HCT116 (cell line): ENCODE data around the gene CEACAM1. TPM values are rescaled to one million over a fixed set of nuclear protein-coding genes. Genes with fewer than 3 reads are reported as not detected.

ENCODE experiments used
- ATAC-seq: fragments of 200-7000 bp; cut with Tn5 transposase; 2 replicates; pipeline ENCODE4 v1.9.1; 2020; ENCODE audit warnings: mild to moderate bottlenecking, moderate library complexity
- BruUV-seq: library from RNA; stranded (reverse); fragments of 400-500 nt; replicated peaks from 2 replicates; lab custom pipeline; 2021; lab: Mats Ljungman, UMichigan
- CTCF ChIA-PET: fragments of 300-600 bp; sonication (Branson Sonifier 250); formaldehyde crosslinking; loops from one replicate; lab custom pipeline; 2021; ENCODE audit warnings: antibody characterized with exemption; lab: Charles Lee
- POLR2A ChIA-PET: fragments of 300-600, 350-600 bp; sonication (Branson Sonifier 250); formaldehyde crosslinking; loops from one replicate; lab custom pipeline; 2021; ENCODE audit warnings: antibody characterized with exemption; lab: Charles Lee
- RAD21 ChIA-PET, 2 experiments: fragments of 300-600 bp; sonication (Branson Sonifier 250); formaldehyde crosslinking; loops; one replicate each; lab custom pipeline; 2023; ENCODE audit warnings: low total read pairs in 2 of 2; ENCODE audit not compliant: uncharacterized antibody in 2 of 2, unreplicated experiment in 2 of 2, low non-redundant PET in 1 of 2; lab: Charles Lee
- DNase-seq: peaks from one replicate; pipeline ENCODE4 v3.0.0-alpha.2; 2010; ENCODE audit warnings: low read depth, low spot score
- H2AFZ ChIP-seq: fragments of 200-600 bp; shearing (Covaris generic), sonication (generic); 2 replicates; pipeline ENCODE4 v1.6.1; 2017; ENCODE audit warnings: low read depth, mixed run types, mixed read lengths, antibody characterized with exemption, low read length; ENCODE audit not compliant: poor library complexity, severe bottlenecking
- H3K27ac ChIP-seq: 2 replicates; pipeline ENCODE4 v1.5.1; 2012; ENCODE audit warnings: low read depth, low read length
- H3K27me3 ChIP-seq: fragments of 200-600 bp; sonication (generic); 2 replicates; pipeline ENCODE4 v1.6.1; 2016; ENCODE audit warnings: mixed run types, low read length, mixed read lengths; ENCODE audit not compliant: insufficient read depth
- H3K36me3 ChIP-seq, 2 experiments: fragments of 200-500 bp in 1 of 2; fragments of 200-600 bp in 1 of 2; sonication (Bioruptor generic) in 1 of 2; sonication (generic) in 1 of 2; 2 replicates each; pipeline versions ENCODE4 v1.5.1 to v1.6.1; 2014 to 2016; ENCODE audit warnings: low read length in 2 of 2, inconsistent platforms in 1 of 2, mixed read lengths in 1 of 2, mixed run types in 1 of 2; ENCODE audit not compliant: insufficient read depth in 2 of 2, control insufficient read depth in 1 of 2
- H3K4me1 ChIP-seq, 2 experiments: fragments of 200-600 bp in 1 of 2; sonication (generic) in 1 of 2; 2 replicates each; pipeline versions ENCODE4 v1.5.1 to v1.6.1; 2012 to 2017; ENCODE audit warnings: low read length in 2 of 2, inconsistent platforms in 1 of 2, mild to moderate bottlenecking in 1 of 2, mixed read lengths in 1 of 2, mixed run types in 1 of 2, moderate library complexity in 1 of 2; ENCODE audit not compliant: insufficient read depth in 2 of 2, control insufficient read depth in 1 of 2
- H3K4me2 ChIP-seq: fragments of 200-600 bp; sonication (generic); 2 replicates; pipeline ENCODE4 v1.6.1; 2017; ENCODE audit warnings: mixed run types, low read length, mixed read lengths
- H3K4me3 ChIP-seq, 2 experiments: fragments of 200-600 bp in 1 of 2; sonication (generic) in 1 of 2; replicated peaks in 1 of 2; 2 replicates each; pipeline ENCODE4 v1.5.1; 2011 to 2016; ENCODE audit warnings: low read length in 2 of 2, control low read depth in 1 of 2, low read depth in 1 of 2, mild to moderate bottlenecking in 1 of 2, mixed read lengths in 1 of 2, mixed run types in 1 of 2
- H3K79me2 ChIP-seq: fragments of 200-600 bp; sonication (generic); 2 replicates; pipeline ENCODE4 v1.6.1; 2017; ENCODE audit warnings: mild to moderate bottlenecking, mixed run types, low read length, moderate library complexity, mixed read lengths; ENCODE audit not compliant: insufficient read depth
- H3K9ac ChIP-seq: fragments of 200-600 bp; sonication (generic); 2 replicates; pipeline ENCODE4 v1.6.1; 2016; ENCODE audit warnings: low read length, mixed read lengths
- H3K9me2 ChIP-seq: fragments of 200-600 bp; sonication (generic), shearing (Covaris generic); 2 replicates; pipeline ENCODE4 v1.6.1; 2017; ENCODE audit warnings: mixed run types, mild to moderate bottlenecking, moderate library complexity; ENCODE audit not compliant: insufficient read depth
- H3K9me3 ChIP-seq, 2 experiments: fragments of 200-500 bp in 1 of 2; fragments of 200-600 bp in 1 of 2; sonication (Bioruptor generic) in 1 of 2; sonication (generic) in 1 of 2; 2 replicates each; pipeline ENCODE4 v1.6.1; 2014 to 2017; ENCODE audit warnings: low read length in 2 of 2, mixed read lengths in 2 of 2, inconsistent platforms in 1 of 2, low read depth in 1 of 2, mild to moderate bottlenecking in 1 of 2, mixed run types in 1 of 2, moderate library complexity in 1 of 2; ENCODE audit not compliant: control insufficient read depth in 1 of 2, insufficient read depth in 1 of 2
- H4K20me1 ChIP-seq: fragments of 200-600 bp; sonication (generic), shearing (Covaris generic); 2 replicates; pipeline ENCODE4 v1.6.1; 2017; ENCODE audit warnings: mixed run types, mild to moderate bottlenecking, moderate library complexity; ENCODE audit not compliant: insufficient read depth
- CEBPB ChIP-seq: IDR thresholded peaks from 2 replicates; pipeline ENCODE4 v1.6.1; 2012; ENCODE audit warnings: low read depth
- EGR1 ChIP-seq: IDR thresholded peaks from 2 replicates; pipeline ENCODE4 v1.6.1; 2012; ENCODE audit warnings: low read depth
- ELF1 ChIP-seq: IDR thresholded peaks from 2 replicates; pipeline ENCODE4 v1.6.1; 2012; ENCODE audit warnings: low read depth, borderline replicate concordance
- EZH2phosphoT487 ChIP-seq: fragments of 200-600 bp; IDR thresholded peaks from 2 replicates; pipeline ENCODE4 v1.6.1; 2018; ENCODE audit warnings: antibody characterized with exemption, borderline replicate concordance
- POLR2AphosphoS5 ChIP-seq: IDR thresholded peaks from 2 replicates; pipeline ENCODE4 v1.6.1; 2011; ENCODE audit warnings: mild to moderate bottlenecking, low read depth, low read length, moderate library complexity
- RAD21 ChIP-seq: IDR thresholded peaks from 2 replicates; pipeline ENCODE4 v1.6.1; 2012; ENCODE audit warnings: low read depth, mild to moderate bottlenecking
- REST ChIP-seq: IDR thresholded peaks from 2 replicates; pipeline ENCODE4 v1.6.1; 2012; ENCODE audit warnings: low read depth
- SP1 ChIP-seq: IDR thresholded peaks from 2 replicates; pipeline ENCODE4 v1.6.1; 2012; ENCODE audit warnings: low read depth
- SRF ChIP-seq: IDR thresholded peaks from 2 replicates; pipeline ENCODE4 v1.6.1; 2012; ENCODE audit warnings: low read depth
- intact Hi-C: fragments of 100-400 bp; cut with micrococcal nuclease; formaldehyde crosslinking; loops from 2 replicates; pipeline ENCODE4 v1.10.0; 2022
- total RNA-seq: library from RNA; stranded (reverse); gene quantifications from one replicate; pipeline ENCODE4 v1.2.1, GENCODE V29; 2021; ENCODE audit not compliant: unreplicated experiment
- TF ChIP-seq, protein P1 (sequence below): IDR thresholded peaks from 2 replicates; pipeline ENCODE4 v1.6.1; 2012
- TF ChIP-seq, protein P2 (sequence below): IDR thresholded peaks from 2 replicates; pipeline ENCODE4 v1.6.1; 2011; ENCODE audit warnings: mild to moderate bottlenecking, low read length, moderate library complexity; ENCODE audit not compliant: insufficient replicate concordance; ENCODE audit errors: extremely low read depth

CEACAM1 gene
- total RNA-seq, 1 experiment from 2014 or later, result 1.2 TPM

DNA sequence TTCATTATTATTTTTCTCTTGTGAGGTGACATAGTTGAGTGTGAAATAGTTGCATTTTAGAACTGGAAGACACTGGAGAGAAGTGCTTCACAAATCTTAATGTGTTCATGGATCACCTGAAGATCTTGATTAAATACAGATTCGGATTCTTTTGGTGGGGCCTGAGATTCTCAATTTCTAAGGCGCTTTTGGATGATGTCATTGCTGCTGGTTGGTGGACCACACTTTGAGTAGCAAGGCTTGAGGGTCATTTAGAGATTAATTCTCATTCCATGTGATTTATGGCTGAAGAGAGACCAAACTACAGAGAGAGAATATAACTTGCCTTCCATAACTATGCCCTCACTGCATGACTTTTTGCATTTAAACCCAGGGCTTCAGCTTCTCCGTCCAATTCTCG lies 39.3 kb upstream of the CEACAM1 start:
- no peaks in the 10 kb centered on the region for H3K9me3 ChIP-seq
- intact Hi-C loops, result loop anchor here (5.0 kb wide), 1 partner anchor 225 kb away; no protein-coding TSS in a partner anchor
- POLR2A ChIA-PET, result no interaction called here
- no peak overlapping the region for H3K9ac ChIP-seq
- no peaks in the 10 kb centered on the region for H3K36me3 ChIP-seq
- DNase-seq (no peak), ATAC-seq (no peak)
- TF ChIP-seq, protein P1, sequence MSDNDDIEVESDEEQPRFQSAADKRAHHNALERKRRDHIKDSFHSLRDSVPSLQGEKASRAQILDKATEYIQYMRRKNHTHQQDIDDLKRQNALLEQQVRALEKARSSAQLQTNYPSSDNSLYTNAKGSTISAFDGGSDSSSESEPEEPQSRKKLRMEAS, result no peak
- TF ChIP-seq POLR2AphosphoS5, result no peak
- no peak for TF ChIP-seq SP1
- TF ChIP-seq ELF1, result no peak
- no peak for TF ChIP-seq SRF
- no peak for TF ChIP-seq EGR1
- BruUV-seq, result no TSS peak
- H4K20me1 ChIP-seq, result no peaks in the 10 kb centered on the region
- no peak overlapping the region for H2AFZ ChIP-seq
- CTCF ChIA-PET, result no interaction called here
- H3K9me2 ChIP-seq, result no peaks in the 10 kb centered on the region
- peaks cover 0 to 3% of the 10 kb centered on the region in 2 experiments; a peak in 2 of 4 replicates for H3K4me1 ChIP-seq
- H3K27ac ChIP-seq, result no peak overlapping the region
- H3K79me2 ChIP-seq, result no peaks in the 10 kb centered on the region
- 0 out of 2 replicates have a peak, but pooled peaks cover 3% of the 10 kb centered on the region for H3K27me3 ChIP-seq
- no peak overlapping the region for H3K4me3 ChIP-seq
- H3K4me2 ChIP-seq, result peak overlapping the region; percentile 14; the same call in 1 of the 2 replicates
- RAD21 ChIA-PET, result no interaction called here

DNA sequence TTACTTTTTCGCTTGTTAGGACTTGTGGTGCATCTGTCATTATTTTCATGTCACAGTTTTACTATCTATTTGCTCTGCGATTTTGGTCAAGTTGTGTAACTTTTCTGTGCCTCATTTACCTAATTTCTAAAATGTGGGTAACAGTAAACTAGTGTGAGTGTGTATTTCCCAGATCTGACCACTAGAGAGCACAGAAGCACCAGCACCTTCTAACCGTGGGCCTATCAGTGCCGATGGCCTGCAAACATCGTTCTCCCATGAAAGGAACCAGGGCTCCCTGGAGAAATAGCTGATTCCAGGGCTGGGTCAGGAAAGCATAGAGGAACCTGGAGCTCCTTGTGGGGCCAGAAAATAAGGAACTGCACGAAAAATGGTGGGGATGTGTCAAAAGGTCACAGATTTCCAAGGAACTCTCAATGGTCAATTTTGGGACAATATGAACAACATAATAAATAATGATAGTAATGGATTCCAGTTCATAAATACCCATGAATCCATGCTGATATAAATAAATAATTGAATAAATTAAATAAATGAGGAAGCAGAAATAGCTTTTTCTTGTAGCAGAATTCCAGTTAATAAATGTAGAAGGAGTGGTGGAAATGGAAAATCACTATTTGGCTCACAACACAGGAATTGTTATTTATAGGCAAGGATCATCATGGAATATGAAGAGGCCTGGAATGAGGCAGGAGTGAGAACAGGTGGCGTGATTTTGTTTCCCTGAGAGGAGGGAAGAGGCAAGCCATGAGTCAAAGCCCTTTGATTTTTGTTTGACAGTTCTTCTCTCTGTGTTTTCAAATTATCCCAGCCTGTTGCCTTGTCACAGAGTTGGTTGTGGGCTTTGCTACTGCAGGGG lies 35.3 kb upstream of the CEACAM1 start:
- ChIA-PET RAD21 (no interaction called here), POLR2A (no interaction called here), CTCF (interaction anchor here (0.9 to 1.8 kb wide), 6 partner anchors 10 to 228 kb away, joined by 3 to 9 read pairs (median 5); no protein-coding TSS in a partner anchor)
- peak overlapping the region; percentile 59 for H2AFZ ChIP-seq
- H3K4me3 ChIP-seq, result no peak overlapping the region
- peaks cover 0 to 3% of the 10 kb centered on the region in 2 experiments; a peak in 2 of 4 replicates for H3K4me1 ChIP-seq
- no peak overlapping the region for H3K4me2 ChIP-seq
- H4K20me1 ChIP-seq, result no peaks in the 10 kb centered on the region
- H3K9ac ChIP-seq, result no peak overlapping the region
- peak; percentile 95 for ATAC-seq
- no peaks in the 10 kb centered on the region for H3K9me3 ChIP-seq
- intact Hi-C loops, result loop anchor here (5.0 kb wide), 1 partner anchor 34 kb away; no protein-coding TSS in a partner anchor
- DNase-seq, result peak; percentile 43
- H3K27ac ChIP-seq, result no peak overlapping the region
- no peaks in the 10 kb centered on the region for H3K79me2 ChIP-seq
- BruUV-seq, result no TSS peak
- H3K36me3 ChIP-seq, result no peaks in the 10 kb centered on the region
- H3K27me3 ChIP-seq, result 0 out of 2 replicates have a peak, but pooled peaks cover 2% of the 10 kb centered on the region
- H3K9me2 ChIP-seq, result no peaks in the 10 kb centered on the region
- TF ChIP-seq EZH2phosphoT487 (no peak), REST (no peak), CEBPB (no peak), SRF (no peak), RAD21 (peak; percentile 54)
- TF ChIP-seq, protein P1, result no peak
- TF ChIP-seq, protein P2, sequence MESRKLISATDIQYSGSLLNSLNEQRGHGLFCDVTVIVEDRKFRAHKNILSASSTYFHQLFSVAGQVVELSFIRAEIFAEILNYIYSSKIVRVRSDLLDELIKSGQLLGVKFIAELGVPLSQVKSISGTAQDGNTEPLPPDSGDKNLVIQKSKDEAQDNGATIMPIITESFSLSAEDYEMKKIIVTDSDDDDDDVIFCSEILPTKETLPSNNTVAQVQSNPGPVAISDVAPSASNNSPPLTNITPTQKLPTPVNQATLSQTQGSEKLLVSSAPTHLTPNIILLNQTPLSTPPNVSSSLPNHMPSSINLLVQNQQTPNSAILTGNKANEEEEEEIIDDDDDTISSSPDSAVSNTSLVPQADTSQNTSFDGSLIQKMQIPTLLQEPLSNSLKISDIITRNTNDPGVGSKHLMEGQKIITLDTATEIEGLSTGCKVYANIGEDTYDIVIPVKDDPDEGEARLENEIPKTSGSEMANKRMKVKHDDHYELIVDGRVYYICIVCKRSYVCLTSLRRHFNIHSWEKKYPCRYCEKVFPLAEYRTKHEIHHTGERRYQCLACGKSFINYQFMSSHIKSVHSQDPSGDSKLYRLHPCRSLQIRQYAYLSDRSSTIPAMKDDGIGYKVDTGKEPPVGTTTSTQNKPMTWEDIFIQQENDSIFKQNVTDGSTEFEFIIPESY, result no peak
